Sigmoid colon (tissue), 7 donors: ENCODE measurements around the gene FBXO21. TPM values are rescaled to one million over a fixed set of nuclear protein-coding genes. Genes with fewer than 3 reads are reported as not detected.

Experiments
- DNase-seq: peaks from one replicate; pipeline ENCODE4 v3.0.0-alpha.2; 2019
- H3K27ac ChIP-seq, 4 donors: fragments of 200-600 bp; sonication (generic); one replicate each; pipeline ENCODE4 v1.5.1; 2016 to 2019; ENCODE audit warnings: mild to moderate bottlenecking in 1 of 4
- H3K27me3 ChIP-seq, 3 donors: fragments of 200-600 bp; sonication (generic); one replicate each; pipeline ENCODE4 v1.5.1; 2019; ENCODE audit warnings: mild to moderate bottlenecking in 1 of 3
- H3K36me3 ChIP-seq, 4 donors: fragments of 200-600 bp; sonication (generic); one replicate each; pipeline ENCODE4 v1.5.1; 2016 to 2019
- H3K4me1 ChIP-seq, 4 donors: fragments of 200-600 bp; sonication (generic); one replicate each; pipeline ENCODE4 v1.5.1; 2017 to 2019
- H3K4me3 ChIP-seq, 4 donors: fragments of 200-600 bp; sonication (generic); one replicate each; pipeline ENCODE4 v1.5.1; 2017 to 2019; ENCODE audit warnings: mild to moderate bottlenecking in 2 of 4, moderate library complexity in 1 of 4
- H3K9me3 ChIP-seq, 4 donors: fragments of 200-600 bp in 3 of 4; sonication (generic) in 3 of 4; one replicate each; pipeline versions ENCODE4 v1.5.1 to v1.6.1; 2013 to 2019
- EP300 ChIP-seq, 4 donors: sonication (generic); formaldehyde crosslinking; IDR thresholded peaks; one replicate each; pipeline ENCODE4 v1.6.1; 2017; ENCODE audit warnings: antibody characterized with exemption in 4 of 4
- POLR2A ChIP-seq, 2 donors: fragments of 450-650 bp; IDR thresholded peaks; one replicate each; pipeline ENCODE4 v1.6.1; 2016; ENCODE audit warnings: antibody characterized with exemption in 2 of 2, mild to moderate bottlenecking in 2 of 2, moderate library complexity in 2 of 2
- POLR2AphosphoS5 ChIP-seq, 4 donors: sonication (generic); formaldehyde crosslinking; IDR thresholded peaks; one replicate each; pipeline ENCODE4 v1.6.1; 2017; ENCODE audit warnings: antibody characterized with exemption in 4 of 4
- WGBS, 2 donors: extraction: QIAGEN DNeasy Blood & Tissue Kit; methylation state at CpG; one replicate each; pipeline ENCODE4 v1.1.7; 2013; 5-methylcytosine and 5-hydroxymethylcytosine counted together
- intact Hi-C: fragments of 100-400 bp; cut with DNase I; formaldehyde crosslinking; loops from one replicate; pipeline ENCODE4 v1.15.1; 2023
- polyA plus RNA-seq, 3 donors: library from polyadenylated mRNA; stranded (reverse); fragments of 200-250 nt; gene quantifications; one replicate each; pipeline ENCODE4 v1.2.3, GENCODE V29; 2013
- total RNA-seq, 4 donors: library from RNA; depleted of rRNA; stranded (reverse); fragments of >200 nt; gene quantifications; one replicate each; pipeline ENCODE4 v1.1.0, GENCODE V29; 2016
- TF ChIP-seq, protein P1 (sequence below), 4 experiments: fragments of 450-650 bp in 3 of 4; fragments of 200-600 bp in 1 of 4; IDR thresholded peaks; one replicate each; pipeline ENCODE4 v1.5.1; 2016 to 2019; ENCODE audit warnings: antibody characterized with exemption in 4 of 4, mild to moderate bottlenecking in 3 of 4, moderate library complexity in 2 of 4
- donor health status: healthy with polysubstance abuse.
- donor health status: Bipolar disorder and iron deficiency.
- donor health status: healthy.

Gene FBXO21
- total and polyA plus RNA-seq, 7 donors: 6.6 to 134 (median 40.7) TPM

DNA sequence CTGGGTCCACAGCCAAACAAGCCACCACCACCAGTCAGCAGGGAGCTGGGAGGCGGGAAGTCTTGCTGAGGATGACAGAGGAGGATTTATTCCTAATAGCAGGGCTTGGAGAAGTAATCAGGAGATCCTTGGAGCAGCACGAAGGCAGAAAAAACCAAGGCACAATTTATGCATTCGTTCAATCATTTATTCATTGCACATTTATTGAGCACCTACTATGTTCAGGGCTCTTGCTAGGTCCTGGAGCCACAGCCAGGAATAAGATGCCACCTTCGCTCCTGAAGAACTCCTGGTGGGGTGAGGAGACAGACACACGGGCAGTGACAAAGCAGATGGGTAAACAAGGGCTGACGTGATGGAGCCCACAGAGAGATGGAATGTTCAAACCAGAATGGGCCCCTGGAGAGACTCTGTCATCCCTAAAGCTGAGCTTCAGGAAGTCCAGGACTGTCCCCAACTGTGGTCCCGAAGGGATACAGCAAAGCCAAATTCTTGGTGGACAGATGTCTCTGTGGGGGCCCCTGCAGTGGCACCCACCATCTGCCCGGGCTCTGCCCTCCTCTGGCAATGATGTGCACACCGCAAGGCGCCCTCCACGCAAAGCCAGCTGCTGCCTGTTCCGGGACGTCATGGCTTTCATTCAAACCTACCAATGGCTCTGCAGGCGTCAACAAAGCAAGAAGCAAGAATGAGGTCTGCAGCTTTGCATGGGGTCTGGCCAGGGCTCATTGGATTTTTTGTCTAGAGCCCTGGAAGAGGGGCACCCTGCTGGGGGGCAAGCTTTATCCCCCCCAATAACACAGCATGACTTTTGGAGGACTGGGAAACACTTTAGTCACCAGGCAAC, 88.1 kb downstream of the FBXO21 start:
- no peak for DNase-seq
- no peaks in the 10 kb centered on the region for H3K36me3 ChIP-seq
- TF ChIP-seq POLR2A (IDR thresholded peaks at IDR 0.05) (no peak), EP300 (IDR thresholded peaks at IDR 0.05) (no peak), POLR2AphosphoS5 (IDR thresholded peaks at IDR 0.05) (no peak)
- TF ChIP-seq, protein P1, sequence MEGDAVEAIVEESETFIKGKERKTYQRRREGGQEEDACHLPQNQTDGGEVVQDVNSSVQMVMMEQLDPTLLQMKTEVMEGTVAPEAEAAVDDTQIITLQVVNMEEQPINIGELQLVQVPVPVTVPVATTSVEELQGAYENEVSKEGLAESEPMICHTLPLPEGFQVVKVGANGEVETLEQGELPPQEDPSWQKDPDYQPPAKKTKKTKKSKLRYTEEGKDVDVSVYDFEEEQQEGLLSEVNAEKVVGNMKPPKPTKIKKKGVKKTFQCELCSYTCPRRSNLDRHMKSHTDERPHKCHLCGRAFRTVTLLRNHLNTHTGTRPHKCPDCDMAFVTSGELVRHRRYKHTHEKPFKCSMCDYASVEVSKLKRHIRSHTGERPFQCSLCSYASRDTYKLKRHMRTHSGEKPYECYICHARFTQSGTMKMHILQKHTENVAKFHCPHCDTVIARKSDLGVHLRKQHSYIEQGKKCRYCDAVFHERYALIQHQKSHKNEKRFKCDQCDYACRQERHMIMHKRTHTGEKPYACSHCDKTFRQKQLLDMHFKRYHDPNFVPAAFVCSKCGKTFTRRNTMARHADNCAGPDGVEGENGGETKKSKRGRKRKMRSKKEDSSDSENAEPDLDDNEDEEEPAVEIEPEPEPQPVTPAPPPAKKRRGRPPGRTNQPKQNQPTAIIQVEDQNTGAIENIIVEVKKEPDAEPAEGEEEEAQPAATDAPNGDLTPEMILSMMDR (IDR thresholded peaks at IDR 0.05): no peak
- H3K27ac ChIP-seq: no peak overlapping the region
- H3K4me3 ChIP-seq: no peak overlapping the region
- H3K27me3 ChIP-seq: peaks cover 22 to 56% (median 48%) of the 10 kb centered on the region in 3 donors
- intact Hi-C loops: no loop called here
- no peaks in the 10 kb centered on the region for H3K9me3 ChIP-seq
- peaks cover 0 to 18% (median 15%) of the 10 kb centered on the region in 4 donors for H3K4me1 ChIP-seq
- WGBS, 2 donors: 67 to 72% methylated on average over 14 of the region's 14 CpGs

DNA sequence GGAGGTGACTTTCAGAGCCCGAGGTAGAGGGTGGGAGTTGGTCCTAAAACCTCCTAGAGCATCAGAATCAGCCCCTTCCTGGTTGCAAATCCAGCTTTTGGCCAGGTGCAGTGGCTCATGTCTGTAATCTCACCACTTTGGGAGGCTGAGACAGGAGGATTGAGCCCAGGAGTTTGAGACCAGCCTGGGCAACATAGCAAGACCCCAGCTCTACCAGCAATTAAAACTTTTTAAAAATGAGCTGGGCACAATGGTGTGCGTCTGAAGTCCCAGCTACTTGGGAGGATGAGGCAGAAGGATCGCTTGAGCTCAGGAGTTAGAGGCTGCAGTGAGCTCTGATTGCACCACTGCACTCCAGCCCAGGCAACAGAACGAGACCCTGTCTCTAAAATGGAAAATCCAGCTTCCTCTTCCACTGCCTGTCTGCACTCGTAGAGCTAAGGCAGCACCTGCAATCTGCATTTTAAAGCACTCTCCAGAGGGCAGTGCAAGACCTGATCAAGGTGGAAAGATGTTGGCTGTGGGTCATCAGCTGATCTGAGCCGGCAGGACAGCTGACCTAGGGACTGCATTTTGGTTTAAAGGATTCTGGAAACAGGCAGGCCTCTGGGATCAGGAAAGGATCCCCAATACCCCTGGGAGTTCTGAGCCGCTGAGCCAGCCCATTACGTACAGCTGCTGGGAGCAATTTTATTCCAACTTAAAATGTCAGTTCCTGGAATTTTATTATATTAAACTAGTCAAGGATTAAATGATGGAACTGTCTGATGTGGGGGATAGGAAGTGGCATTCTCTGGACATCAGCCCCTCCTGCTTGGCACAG, 89.2 kb downstream of the FBXO21 start:
- WGBS, 2 donors: 52 to 57% methylated on average over 8 of the region's 8 CpGs
- H3K4me1 ChIP-seq: peaks cover 0 to 18% (median 15%) of the 10 kb centered on the region in 4 donors
- no peak overlapping the region for H3K4me3 ChIP-seq
- TF ChIP-seq POLR2A (IDR thresholded peaks at IDR 0.05) (no peak), POLR2AphosphoS5 (IDR thresholded peaks at IDR 0.05) (no peak), EP300 (IDR thresholded peaks at IDR 0.05) (no peak)
- DNase-seq: peak; percentile 27
- H3K36me3 ChIP-seq: no peaks in the 10 kb centered on the region
- intact Hi-C loops: no loop called here
- no peaks in the 10 kb centered on the region for H3K9me3 ChIP-seq
- H3K27me3 ChIP-seq: peaks cover 22 to 68% (median 59%) of the 10 kb centered on the region in 3 donors
- H3K27ac ChIP-seq: no peak overlapping the region

DNA sequence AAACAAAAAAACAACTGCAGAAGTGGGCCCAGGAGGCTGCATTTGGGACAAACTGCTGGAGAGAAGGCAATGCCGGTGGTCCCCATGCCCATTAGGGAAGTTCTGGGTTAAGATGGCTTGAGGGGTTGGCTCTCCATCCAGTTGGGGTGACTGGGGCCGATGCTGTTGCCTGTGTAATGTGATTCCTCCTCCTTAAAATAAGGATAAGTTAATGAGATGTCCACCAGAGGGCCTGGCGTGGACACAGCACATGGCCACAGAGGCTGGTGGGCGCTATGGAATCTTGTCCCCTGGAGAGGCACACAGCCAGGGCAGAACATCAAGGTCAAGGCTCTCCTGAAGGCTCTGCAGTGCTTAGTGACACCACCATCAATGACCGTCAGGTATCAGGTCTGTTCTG, 90.0 kb downstream of the FBXO21 start:
- H3K4me3 ChIP-seq: no peak overlapping the region
- intact Hi-C loops: no loop called here
- 55 to 61% methylated on average over 5 of the region's 5 CpGs for WGBS, 2 donors
- peaks cover 22 to 74% (median 59%) of the 10 kb centered on the region in 3 donors for H3K27me3 ChIP-seq
- no peak overlapping the region for H3K27ac ChIP-seq
- no peaks in the 10 kb centered on the region for H3K36me3 ChIP-seq
- DNase-seq: peak; percentile 35
- no peaks in the 10 kb centered on the region for H3K9me3 ChIP-seq
- TF ChIP-seq POLR2A (IDR thresholded peaks at IDR 0.05) (no peak), POLR2AphosphoS5 (IDR thresholded peaks at IDR 0.05) (no peak), EP300 (IDR thresholded peaks at IDR 0.05) (no peak)
- TF ChIP-seq, protein P1 (IDR thresholded peaks at IDR 0.05): no peak
- H3K4me1 ChIP-seq: peaks cover 0 to 18% (median 15%) of the 10 kb centered on the region in 4 donors

DNA sequence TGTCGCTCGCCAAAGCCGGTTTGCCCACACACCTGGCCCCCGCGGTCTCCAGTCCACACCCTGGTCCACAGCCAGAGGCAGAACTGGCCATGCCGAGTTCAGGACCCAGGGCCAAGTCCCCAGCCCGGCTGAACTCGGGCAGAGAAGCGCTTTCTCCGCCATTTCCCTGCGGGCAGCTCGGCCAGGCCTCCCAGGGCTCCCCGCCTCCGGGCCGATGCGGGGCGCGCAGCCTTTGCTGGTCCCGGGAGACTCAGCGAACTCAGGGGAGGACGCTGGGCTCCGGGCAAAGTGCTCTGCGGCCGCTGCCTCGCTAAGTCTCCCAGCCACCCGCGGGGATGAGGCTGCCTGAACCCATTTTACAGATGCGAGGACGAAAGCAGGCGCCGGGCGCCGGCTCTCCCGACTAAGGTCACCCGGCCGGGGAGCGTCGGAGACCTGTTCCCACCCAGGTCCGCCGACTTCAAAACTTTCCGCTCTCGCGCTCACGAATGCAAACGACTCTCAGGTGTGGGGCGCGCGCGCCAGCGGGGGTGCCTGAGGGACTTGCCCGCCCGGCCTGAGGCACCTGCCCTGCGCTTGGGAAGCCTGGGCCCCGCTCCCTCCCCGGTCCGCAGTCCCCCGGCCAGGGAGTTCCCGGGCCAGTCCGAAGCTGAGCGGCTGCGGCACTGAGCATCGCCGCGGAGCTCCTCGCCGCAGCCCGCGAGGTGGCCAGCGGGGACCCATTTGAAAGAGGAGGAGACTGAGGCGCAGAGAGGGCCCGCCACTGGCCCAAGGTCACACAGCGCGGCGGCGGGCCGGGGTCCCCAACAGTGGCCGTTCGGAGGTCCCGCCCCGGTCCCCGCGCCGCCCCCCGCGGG, 91.7 kb downstream of the FBXO21 start:
- peak; percentile 54 for DNase-seq
- Histone ChIP-seq H3K9me3 (no peaks in the 10 kb centered on the region), H3K4me1 (peaks cover 0 to 18% (median 15%) of the 10 kb centered on the region in 4 donors), H3K27me3 (peaks cover 22 to 81% (median 59%) of the 10 kb centered on the region in 3 donors), H3K27ac (peak overlapping the region in 1 of 4 donors; percentile 31), H3K4me3 (peak overlapping the region; percentile 19 to 63 (median 46)), H3K36me3 (no peaks in the 10 kb centered on the region)
- intact Hi-C loops: no loop called here
- TF ChIP-seq POLR2AphosphoS5 (IDR thresholded peaks at IDR 0.05) (no peak), EP300 (IDR thresholded peaks at IDR 0.05) (no peak), POLR2A (IDR thresholded peaks at IDR 0.05) (no peak)
- TF ChIP-seq, protein P1 (IDR thresholded peaks at IDR 0.05): no peak
- 1 to 3% methylated on average over 85 of the region's 85 CpGs for WGBS, 2 donors
